HG03196 (cell line): Measurements from ENCODE around the gene ITGA2B.
A peak's percentile ranks its signal among the peaks of the same experiment; 100 is the strongest.
"Not testable (repeated sequence)": the region's sequence is repeated elsewhere in the genome, so short reads cannot be mapped to it uniquely, and the experiment has no call there.

Experiments
- ATAC-seq: cut with Tn5 transposase; IDR thresholded peaks from one replicate; pipeline ENCODE4 v1.9.1; 2021; ENCODE audit not compliant: unreplicated experiment

Gene ITGA2B

DNA sequence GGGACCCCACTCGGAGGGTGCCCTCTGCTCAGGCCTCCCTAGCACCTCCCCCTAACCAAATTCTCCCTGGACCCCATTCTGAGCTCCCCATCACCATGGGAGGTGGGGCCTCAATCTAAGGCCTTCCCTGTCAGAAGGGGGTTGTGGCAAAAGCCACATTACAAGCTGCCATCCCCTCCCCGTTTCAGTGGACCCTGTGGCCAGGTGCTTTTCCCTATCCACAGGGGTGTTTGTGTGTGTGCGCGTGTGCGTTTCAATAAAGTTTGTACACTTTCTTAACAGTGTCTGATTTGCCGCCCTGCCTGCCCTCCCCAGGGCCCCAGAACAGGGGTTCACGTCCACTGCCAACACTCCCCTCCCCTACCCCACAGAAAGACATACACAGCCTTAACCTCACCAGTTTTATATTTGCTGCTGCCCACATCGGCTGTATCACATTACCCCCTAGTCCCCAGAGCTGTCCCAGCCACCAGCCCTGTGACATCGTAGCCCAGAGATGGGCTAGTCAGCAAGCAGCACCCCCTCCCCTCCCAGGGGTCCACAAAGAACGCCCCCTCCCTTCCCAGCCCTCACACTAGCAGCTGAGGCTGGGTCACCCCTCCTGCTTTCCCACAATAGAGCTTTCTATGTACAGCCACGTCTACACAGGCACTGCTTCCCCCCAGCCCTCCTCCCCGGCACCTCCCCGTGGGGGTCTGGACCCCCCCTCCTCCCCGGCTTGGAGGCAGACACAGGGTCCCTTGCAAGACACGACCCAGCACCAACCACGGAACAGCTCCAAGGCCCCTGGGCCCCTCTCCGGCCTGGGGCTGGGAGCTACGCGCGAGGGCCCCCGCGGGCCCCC, 36.4 kb downstream of the ITGA2B start:
- no peak for ATAC-seq

DNA sequence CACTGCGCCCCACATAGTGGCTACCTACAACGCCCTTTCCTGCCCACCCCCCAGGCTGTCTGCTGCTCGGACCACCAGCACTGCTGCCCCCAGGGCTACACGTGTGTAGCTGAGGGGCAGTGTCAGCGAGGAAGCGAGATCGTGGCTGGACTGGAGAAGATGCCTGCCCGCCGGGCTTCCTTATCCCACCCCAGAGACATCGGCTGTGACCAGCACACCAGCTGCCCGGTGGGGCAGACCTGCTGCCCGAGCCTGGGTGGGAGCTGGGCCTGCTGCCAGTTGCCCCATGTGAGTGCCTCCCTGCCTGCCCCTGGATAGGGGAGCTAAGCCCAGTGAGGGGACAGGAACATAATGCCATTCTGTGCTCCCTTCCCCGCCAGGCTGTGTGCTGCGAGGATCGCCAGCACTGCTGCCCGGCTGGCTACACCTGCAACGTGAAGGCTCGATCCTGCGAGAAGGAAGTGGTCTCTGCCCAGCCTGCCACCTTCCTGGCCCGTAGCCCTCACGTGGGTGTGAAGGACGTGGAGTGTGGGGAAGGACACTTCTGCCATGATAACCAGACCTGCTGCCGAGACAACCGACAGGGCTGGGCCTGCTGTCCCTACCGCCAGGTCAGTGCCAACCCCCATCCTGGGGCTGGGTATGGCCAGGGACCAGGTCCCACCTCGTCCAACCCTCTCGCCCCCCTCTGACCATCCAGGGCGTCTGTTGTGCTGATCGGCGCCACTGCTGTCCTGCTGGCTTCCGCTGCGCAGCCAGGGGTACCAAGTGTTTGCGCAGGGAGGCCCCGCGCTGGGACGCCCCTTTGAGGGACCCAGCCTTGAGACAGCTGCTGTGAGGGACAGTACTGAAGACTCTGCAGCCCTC, 37.3 kb downstream of the ITGA2B start:
- no peak for ATAC-seq

DNA sequence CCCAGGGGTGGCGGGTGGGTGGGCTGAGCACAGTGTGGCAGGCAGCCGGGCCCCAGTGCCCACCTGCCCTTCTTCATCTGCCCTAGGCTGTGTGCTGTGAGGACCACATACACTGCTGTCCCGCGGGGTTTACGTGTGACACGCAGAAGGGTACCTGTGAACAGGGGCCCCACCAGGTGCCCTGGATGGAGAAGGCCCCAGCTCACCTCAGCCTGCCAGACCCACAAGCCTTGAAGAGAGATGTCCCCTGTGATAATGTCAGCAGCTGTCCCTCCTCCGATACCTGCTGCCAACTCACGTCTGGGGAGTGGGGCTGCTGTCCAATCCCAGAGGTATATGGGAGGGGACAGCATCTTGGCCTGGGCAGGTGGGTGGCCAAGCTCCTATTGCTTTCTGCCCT, 38.0 kb downstream of the ITGA2B start:
- ATAC-seq, result no peak

DNA sequence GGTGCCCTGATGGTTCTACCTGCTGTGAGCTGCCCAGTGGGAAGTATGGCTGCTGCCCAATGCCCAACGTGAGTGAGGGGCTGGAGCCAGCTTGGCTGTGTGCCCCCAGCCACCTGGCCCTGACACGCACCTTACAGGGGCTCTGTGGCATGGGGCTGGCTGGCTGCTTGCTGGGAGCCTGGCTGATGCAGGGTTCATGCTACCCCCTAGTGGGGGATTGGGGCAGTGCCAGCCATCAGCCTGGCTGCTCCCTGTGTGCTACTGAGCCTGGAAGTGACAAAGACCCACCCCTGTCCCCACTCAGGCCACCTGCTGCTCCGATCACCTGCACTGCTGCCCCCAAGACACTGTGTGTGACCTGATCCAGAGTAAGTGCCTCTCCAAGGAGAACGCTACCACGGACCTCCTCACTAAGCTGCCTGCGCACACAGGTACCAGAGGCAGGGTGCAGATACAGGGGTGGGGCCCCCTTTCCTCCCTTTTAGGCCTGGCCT, 38.7 kb downstream of the ITGA2B start:
- ATAC-seq, result no peak

DNA sequence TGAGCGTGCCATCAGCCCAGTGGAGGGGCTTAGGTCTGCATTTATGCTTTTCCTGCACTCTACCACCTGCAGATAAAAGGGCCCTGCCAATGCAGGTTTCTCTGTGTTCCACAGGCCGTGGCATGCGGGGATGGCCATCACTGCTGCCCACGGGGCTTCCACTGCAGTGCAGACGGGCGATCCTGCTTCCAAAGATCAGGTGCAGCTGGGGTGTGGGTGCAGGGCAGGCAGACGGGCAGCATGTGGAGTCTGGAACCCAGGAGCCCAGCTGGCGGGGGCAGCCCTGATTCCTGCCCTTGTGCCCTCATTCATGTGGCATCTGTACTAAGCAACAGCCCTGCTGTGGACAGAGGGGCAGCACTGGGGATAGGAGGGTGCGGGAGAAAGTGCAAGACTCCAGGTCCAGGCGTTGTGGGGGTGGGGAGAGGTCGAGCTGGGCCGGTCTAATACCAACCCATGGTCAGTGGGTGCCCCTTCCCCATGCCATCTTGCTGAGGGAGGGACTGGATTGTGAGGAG, 39.8 kb downstream of the ITGA2B start:
- ATAC-seq, result no peak

DNA sequence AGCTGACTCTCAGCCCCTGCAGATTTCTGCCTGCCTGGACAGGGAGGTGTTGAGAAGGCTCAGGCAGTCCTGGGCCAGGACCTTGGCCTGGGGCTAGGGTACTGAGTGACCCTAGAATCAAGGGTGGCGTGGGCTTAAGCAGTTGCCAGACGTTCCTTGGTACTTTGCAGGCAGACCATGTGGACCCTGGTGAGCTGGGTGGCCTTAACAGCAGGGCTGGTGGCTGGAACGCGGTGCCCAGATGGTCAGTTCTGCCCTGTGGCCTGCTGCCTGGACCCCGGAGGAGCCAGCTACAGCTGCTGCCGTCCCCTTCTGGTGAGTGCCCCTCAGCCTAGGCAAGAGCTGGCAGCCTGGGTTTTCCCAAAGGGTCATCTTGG, 40.5 kb downstream of the ITGA2B start:
- no peak for ATAC-seq

DNA sequence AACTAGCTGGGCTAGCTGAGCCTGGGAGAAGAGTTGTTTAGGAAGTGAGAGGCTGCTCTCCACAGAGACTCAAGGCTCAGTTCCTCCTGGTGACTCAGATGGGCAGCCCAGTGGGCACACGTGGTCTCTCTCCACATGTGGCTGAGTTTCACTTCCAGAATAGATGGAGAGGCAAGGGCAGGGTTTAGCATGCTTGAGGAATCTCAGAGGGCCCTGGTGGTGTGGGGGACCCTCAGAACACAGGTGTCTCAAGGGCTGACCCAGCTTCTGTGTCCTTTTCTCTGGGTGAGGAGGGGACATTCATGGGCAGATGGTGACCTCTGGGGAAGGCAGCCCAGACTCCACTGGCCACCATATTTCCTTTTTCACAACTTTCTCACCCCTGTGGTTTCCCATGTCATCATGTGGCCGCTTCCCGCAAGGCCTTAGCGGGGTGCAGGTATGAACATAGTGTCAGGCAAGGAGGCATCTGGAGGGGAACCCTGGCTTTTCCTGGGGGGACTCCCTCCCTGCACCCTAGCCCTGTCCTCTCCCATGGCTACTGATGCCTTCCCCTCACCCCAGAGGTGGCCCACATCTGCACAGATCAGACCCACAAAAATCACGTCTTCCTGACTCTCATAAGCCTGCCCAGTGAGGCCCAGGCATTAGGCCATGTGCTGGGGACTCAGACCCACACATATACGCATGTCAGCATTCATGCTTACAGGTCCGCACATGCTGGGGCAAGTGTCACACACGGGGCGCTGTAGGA, 41.0 kb downstream of the ITGA2B start:
- ATAC-seq, result no peak

DNA sequence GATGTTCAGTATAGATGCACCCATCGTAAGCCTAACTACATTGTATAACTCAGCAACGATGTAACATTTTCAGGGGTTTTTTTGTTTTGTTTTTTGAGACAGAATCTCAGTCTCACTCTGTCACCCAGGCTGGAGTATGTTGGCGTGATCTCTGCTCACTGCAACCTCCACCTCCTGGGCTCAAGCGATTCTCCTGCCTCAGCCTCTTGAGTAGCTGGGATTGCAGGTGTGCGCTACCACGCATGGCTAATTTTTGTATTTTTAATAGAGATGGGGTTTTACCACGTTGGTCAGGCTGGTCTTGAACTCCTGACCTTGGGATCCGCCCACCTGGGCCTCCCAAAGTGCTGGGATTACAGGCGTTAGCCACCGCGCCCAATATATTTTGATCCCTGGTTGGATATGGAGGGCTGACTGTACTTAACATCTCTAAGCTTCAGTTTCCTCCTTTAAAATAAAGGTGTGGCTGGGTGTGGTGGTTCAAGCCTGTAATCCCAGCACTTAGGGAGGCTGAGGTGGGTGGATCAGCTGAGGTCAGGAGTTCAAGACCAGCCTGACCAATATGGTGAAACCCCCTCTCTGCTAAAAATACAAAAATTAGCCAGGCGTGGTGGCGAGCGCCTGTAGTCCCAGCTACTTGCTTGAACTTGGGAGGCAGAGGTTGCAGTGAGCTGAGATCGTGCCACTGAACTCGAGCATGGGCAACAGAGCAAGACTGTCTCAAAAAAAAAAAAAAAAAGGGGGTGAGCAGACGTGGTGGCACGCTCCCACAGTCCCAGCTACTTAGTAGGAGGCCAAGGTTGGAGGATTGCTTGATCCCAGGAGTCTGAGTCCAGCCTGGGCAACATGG, 42.0 kb downstream of the ITGA2B start:
- ATAC-seq, result not testable (repeated sequence)

DNA sequence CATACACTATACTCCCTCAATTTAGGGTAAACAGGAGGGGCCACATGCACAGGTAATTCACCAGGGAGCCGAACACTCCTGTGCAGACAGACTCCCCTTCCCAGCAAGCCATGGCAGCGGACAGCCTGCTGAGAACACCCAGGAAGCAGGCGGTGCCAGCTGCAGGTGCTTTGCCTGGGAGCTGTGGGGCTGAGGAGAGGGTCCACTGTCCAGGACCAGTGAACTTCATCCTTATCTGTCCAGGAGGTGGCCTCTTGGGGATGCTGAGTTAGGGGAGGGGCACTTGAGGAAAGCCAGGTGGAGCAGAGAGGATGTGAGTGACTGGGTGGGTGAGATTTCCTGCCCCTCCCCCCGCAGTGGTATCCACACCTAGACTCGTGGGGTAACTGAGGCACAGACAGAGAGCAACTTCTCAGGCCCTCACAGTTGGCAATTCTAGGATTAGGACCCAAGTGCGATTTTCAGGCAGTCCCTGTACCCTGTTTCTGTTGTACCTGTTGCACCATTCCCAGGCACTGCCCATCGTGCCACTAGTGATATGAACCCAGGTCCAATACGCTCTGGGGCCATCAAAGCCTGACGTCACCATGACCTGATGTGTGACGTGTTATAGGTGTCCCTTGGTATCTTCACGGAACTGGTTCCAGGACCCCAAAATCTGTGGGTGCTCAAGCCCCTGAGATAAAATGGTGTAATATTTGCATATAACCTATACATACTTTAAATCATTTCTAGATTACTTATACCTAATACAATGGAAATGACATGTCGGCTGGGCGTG, 43.2 kb downstream of the ITGA2B start:
- ATAC-seq, result no peak

DNA sequence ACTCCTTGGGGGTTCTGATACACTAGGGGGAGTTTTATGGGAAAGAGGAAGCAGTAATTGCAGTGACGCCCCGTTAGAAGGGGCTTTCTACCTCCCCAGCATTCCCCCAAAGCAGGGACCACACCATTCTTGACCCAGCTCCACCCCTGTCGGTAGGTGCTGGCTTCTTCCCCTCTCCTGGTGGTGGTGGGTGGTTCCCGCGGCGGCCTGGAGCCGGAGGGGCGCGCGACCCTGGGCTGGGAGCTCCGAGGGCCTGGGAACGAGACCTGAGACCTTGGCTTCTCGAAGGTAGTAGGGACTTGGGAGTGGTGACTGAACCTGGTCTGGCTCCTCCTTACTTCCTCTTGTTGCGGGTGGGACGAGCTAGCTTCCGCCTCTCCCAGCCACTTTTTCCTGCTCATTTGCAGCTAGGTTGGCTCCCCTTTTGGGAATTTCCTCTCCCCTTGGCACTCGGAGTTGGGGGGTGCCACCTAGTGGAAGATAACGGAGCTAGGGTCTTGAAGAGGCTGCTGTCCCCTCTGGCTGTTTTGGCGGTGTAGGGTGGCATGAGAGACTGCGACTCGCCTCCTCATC, 43.9 kb downstream of the ITGA2B start:
- peak; percentile 4 for ATAC-seq

DNA sequence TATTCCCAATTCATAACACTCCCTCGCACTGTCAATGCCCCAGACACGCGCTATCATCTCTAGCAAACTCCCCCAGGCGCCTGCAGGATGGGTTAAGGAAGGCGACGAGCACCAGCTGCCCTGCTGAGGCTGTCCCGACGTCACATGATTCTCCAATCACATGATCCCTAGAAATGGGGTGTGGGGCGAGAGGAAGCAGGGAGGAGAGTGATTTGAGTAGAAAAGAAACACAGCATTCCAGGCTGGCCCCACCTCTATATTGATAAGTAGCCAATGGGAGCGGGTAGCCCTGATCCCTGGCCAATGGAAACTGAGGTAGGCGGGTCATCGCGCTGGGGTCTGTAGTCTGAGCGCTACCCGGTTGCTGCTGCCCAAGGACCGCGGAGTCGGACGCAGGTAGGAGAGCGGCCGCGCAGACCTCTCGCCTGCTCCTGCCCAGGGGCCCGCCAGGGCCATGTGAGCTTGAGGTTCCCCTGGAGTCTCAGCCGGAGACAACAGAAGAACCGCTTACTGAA, 44.5 kb downstream of the ITGA2B start, which contains the start of gene GRN:
TSS of gene GRN (plus strand) at position 364 of the 515 bp plus-strand sequence. CDS start 3,863 bp downstream, outside the sequence.
- peak; percentile 46 for ATAC-seq

DNA sequence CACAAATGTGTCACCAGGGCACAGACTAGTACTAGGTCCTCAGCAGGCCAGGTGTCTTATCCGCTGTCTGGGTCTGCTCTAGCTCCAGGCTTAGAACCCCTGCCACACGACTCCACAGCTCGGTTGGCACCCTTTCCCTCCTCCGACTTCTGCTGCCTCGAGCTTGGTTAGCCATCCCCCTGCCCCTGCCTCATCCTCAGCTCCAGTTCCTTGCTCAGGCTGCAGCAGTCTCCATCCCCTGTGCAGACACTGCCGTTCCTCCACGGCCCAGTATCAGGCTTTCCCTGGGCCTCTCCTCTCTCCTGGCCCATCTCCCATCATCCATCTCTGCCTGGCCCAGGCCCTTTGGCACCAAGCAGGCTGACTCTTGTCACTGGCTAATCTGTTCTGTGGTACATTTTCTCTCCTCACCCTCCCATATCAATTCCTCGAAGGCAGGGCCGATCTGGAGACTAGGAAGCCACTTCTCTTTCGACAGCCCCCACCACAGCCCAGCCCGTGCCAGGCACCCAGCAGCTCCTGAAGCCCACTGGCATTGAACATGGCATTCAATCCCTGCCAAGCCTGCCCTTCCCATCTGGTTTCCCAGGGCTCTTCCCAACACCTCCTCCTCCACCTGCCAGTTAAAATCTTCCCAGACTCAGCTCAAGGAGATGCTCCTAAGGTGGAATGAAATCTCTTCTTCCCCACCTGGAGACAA, 45.8 kb downstream of the ITGA2B start:
- ATAC-seq, result no peak

DNA sequence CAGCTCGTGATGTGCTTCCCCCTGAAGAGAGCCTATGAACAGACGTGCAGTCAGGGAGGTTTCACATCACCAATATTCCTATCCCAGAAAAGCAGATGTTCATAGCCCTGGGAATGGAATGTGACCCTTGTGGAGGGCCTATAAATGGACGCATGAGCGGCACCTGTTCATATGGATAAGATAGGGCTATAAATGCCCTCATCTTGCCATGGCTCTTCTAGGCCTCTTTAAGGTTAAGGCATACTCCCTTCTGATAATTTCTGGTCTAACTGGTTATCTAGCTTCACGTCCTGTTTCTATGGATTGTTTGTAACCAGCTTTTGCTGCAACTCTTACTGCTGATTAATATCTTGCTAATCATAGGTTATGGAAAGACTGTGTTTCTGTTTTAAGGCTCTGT, 48.9 kb downstream of the ITGA2B start:
- not testable (repeated sequence) for ATAC-seq

DNA sequence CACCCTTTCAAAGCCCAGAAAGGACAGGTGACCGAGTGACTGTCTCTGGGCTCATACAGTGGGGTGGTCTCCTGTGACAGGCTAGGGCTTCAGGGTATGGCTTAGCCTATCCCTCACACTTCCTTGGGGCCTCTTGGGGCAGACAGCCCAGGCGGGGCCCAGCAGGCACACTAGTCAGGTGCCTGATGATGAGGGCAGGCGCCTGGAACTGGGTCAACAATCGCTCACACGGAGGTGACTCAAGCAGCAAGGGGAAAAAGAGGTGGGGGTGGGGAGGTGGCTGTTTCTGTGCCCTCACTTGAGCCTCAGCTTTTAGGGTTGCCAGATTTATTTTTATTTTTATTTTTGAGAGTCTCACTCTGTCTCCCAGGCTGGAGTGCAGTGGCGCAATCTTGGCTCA, 50.7 kb downstream of the ITGA2B start:
- no peak for ATAC-seq

DNA sequence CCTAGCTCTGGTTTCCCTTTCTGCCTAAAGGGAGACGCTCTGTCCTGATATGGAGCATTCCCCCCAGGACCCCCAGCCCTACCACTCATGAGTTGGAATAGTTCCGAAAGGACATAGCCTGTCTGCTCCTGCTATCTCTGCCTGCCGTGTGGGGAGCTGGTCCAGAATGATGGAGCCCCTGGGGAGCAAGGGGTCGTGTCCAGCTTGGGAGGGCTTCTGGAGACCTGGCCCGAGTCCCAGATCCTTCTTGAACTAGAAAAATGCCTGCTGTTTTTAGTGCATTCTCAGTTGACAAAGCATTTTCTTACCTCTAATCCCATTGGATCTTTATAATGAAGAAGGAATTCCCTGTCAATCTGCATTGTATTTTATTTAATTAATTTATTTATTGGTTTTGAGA, 53.5 kb downstream of the ITGA2B start:
- ATAC-seq, result no peak

DNA sequence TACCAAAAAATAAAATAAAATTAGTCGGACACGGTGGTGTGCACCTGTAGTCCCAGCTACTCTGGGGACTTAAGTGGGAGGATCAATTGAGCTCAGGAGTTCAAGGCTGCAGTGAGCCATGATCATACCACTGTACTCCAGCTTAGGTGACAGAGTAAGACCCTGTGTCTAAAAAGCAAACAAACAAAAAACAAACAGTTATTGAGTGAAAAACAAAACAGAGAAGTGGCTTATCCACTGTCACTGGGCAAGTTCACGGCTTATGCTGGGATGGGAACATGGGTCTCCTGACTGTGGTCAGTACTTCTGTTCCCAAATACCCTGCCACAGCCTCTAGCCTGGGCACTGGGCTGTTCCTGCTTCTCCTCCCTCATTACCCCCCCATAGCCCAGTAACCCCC, 53.9 kb downstream of the ITGA2B start:
- ATAC-seq, result no peak

DNA sequence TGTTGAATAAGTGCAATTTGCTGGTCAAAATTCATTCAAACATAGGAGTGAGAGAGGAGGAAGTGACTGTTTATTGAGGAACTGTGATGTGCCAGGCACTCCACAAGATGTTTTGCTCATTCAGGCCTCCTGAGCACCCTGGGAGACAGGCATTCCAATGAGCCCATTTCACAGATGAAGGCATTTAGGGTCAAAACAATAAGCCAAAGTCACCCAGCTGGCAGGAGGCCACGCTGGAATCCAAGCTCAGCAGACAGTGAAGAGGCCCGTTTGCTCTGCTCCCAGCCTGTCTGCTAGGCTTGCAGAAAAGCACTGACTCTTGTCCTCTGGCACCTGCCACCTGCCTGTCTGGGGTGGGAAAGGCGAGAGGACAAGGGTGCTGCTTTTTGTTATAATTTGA, 54.7 kb downstream of the ITGA2B start:
- no peak for ATAC-seq

DNA sequence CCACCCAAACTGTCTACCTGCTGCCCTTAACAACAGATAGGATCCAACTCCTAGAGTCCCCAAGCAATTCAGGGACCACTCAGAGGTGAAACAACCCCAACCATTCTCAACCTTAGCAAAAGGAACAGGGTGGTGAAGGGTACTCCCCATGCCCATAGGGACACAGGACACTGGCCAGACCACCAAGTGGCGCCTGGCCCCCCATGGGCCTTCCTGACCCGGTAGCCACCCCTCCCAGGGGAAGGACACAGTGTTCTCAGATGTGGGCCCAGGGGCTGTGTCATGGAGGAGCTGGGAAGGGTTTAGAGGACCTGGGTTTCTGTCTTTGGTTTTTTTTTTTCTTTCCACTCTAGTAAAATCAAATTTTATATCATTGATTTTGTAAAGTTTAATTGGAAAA, 55.1 kb downstream of the ITGA2B start:
- ATAC-seq, result no peak
